H1 (cell line): ENCODE results near the gene PRR5L. TPM values are rescaled to one million over a fixed set of nuclear protein-coding genes. Genes with fewer than 3 reads are reported as not detected.

ENCODE experiments used
- CTCF ChIA-PET: fragments of 300-600 bp; sonication (Branson Sonifier 250); formaldehyde crosslinking; loops from one replicate; lab custom pipeline; 2021; ENCODE audit not compliant: partially characterized antibody; lab: Charles Lee
- POLR2A ChIA-PET: fragments of 300-600 bp; sonication (Branson Sonifier 250); formaldehyde crosslinking; loops from one replicate; lab custom pipeline; 2021; ENCODE audit warnings: inconsistent platforms; ENCODE audit not compliant: partially characterized antibody; lab: Charles Lee
- DNase-seq, 2 experiments: peaks; one replicate each; pipeline versions ENCODE4 v3.0.0 to v3.0.0-alpha.2; 2010 to 2022; ENCODE audit warnings: low spot score in 2 of 2, low read depth in 1 of 2, mixed read lengths in 1 of 2
- FAIRE-seq: peaks from 2 replicates; lab custom pipeline; 2011; peaks lifted over from hg19 to GRCh38; lab: Jason Lieb, UNC
- H2AFZ ChIP-seq: 2 replicates; pipeline ENCODE4 v1.8.1; 2012; ENCODE audit warnings: low read length, inconsistent platforms
- H2AK5ac ChIP-seq: 2 replicates; pipeline ENCODE4 v1.6.1; 2013; ENCODE audit warnings: low read depth, low read length
- H2BK120ac ChIP-seq: replicated peaks from 2 replicates; pipeline ENCODE3; 2013; ENCODE audit warnings: low read depth, low read length, inconsistent platforms
- H2BK12ac ChIP-seq: 2 replicates; pipeline ENCODE4 v1.6.1; 2013; ENCODE audit warnings: low read depth, low read length
- H2BK15ac ChIP-seq: 2 replicates; pipeline ENCODE4 v1.6.1; 2013; ENCODE audit warnings: low read length
- H2BK20ac ChIP-seq: 2 replicates; pipeline ENCODE4 v1.6.1; 2013; ENCODE audit warnings: low read length
- H2BK5ac ChIP-seq: 2 replicates; pipeline ENCODE4 v1.6.1; 2013; ENCODE audit warnings: low read depth, low read length
- H3K14ac ChIP-seq: 2 replicates; pipeline ENCODE4 v1.6.1; 2013; ENCODE audit warnings: inconsistent platforms; ENCODE audit not compliant: insufficient read length
- H3K18ac ChIP-seq: 2 replicates; pipeline ENCODE4 v1.6.1; 2013; ENCODE audit warnings: low read length; ENCODE audit errors: extremely low read depth
- H3K23ac ChIP-seq: 2 replicates; pipeline ENCODE4 v1.6.1; 2013; ENCODE audit warnings: inconsistent platforms; ENCODE audit not compliant: insufficient read length
- H3K23me2 ChIP-seq: 2 replicates; pipeline ENCODE4 v1.6.1; 2013; ENCODE audit warnings: low read depth, low read length
- H3K27ac ChIP-seq: 2 replicates; pipeline ENCODE4 v1.6.1; 2011; ENCODE audit warnings: low read depth, low read length, inconsistent platforms
- H3K27me3 ChIP-seq, 4 experiments: replicated peaks in 1 of 4; 1 replicate in 1 of 4; 2 replicates in 3 of 4; pipeline versions ENCODE4 v1.6.1 to v1.8.1; 2011 to 2013; ENCODE audit warnings: low read length in 3 of 4, mild to moderate bottlenecking in 3 of 4, inconsistent platforms in 2 of 4, mixed read lengths in 2 of 4, moderate library complexity in 1 of 4; ENCODE audit not compliant: control insufficient read depth in 3 of 4, insufficient read depth in 3 of 4; ENCODE audit errors: extremely low read depth in 1 of 4
- H3K36me3 ChIP-seq, 4 experiments: 2 replicates each; pipeline versions ENCODE4 v1.6.1 to v1.8.1; 2011 to 2013; ENCODE audit warnings: mild to moderate bottlenecking in 4 of 4, low read length in 3 of 4, moderate library complexity in 2 of 4, control low read depth in 1 of 4, inconsistent platforms in 1 of 4; ENCODE audit not compliant: insufficient read depth in 4 of 4, control insufficient read depth in 2 of 4
- H3K4ac ChIP-seq: replicated peaks from 2 replicates; pipeline ENCODE3; 2013; ENCODE audit warnings: low read length, low read depth, mixed read lengths, inconsistent platforms; ENCODE audit not compliant: insufficient read length
- H3K4me1 ChIP-seq, 4 experiments: replicated peaks in 1 of 4; 1 replicate in 1 of 4; 2 replicates in 3 of 4; pipeline versions ENCODE4 v1.6.1 to v1.8.1; 2011 to 2013; ENCODE audit warnings: low read length in 3 of 4, inconsistent platforms in 2 of 4, mixed read lengths in 1 of 4; ENCODE audit not compliant: insufficient read depth in 4 of 4, control insufficient read depth in 3 of 4
- H3K4me2 ChIP-seq, 2 experiments: 2 replicates each; pipeline versions ENCODE4 v1.6.1 to v1.8.1; 2011 to 2013; ENCODE audit warnings: low read depth in 2 of 2, low read length in 2 of 2, control low read depth in 1 of 2, inconsistent platforms in 1 of 2, mild to moderate bottlenecking in 1 of 2; ENCODE audit not compliant: insufficient read depth in 1 of 2
- H3K4me3 ChIP-seq, 4 experiments: fragments of 200-600, 300-600 bp in 1 of 4; sonication (generic), shearing (Covaris generic), sonication (Bioruptor Twin) in 1 of 4; 2 replicates each; pipeline versions ENCODE4 v1.5.1 to v1.8.1; 2011 to 2016; ENCODE audit warnings: low read length in 4 of 4, low read depth in 3 of 4, control low read depth in 2 of 4, inconsistent platforms in 2 of 4, mild to moderate bottlenecking in 2 of 4, mixed read lengths in 1 of 4, moderate library complexity in 1 of 4; ENCODE audit not compliant: insufficient read depth in 2 of 4; ENCODE audit errors: extremely low read depth in 1 of 4
- H3K56ac ChIP-seq: replicated peaks from 2 replicates; pipeline ENCODE3; 2013; ENCODE audit warnings: low read depth, mild to moderate bottlenecking, mixed read lengths, low read length, inconsistent platforms; ENCODE audit not compliant: insufficient read length
- H3K79me1 ChIP-seq: 2 replicates; pipeline ENCODE4 v1.6.1; 2013; ENCODE audit warnings: low read depth, low read length, control low read depth
- H3K79me2 ChIP-seq, 2 experiments: 2 replicates each; pipeline versions ENCODE4 v1.6.1 to v1.8.1; 2012 to 2013; ENCODE audit warnings: low read length in 2 of 2, mild to moderate bottlenecking in 2 of 2, inconsistent platforms in 1 of 2; ENCODE audit not compliant: insufficient read depth in 2 of 2, control insufficient read depth in 1 of 2
- H3K9ac ChIP-seq, 4 experiments: replicated peaks in 1 of 4; 1 replicate in 1 of 4; 2 replicates in 3 of 4; pipeline versions ENCODE4 v1.6.1 to v1.8.1; 2011 to 2013; ENCODE audit warnings: low read depth in 3 of 4, low read length in 3 of 4, control low read depth in 2 of 4, mild to moderate bottlenecking in 2 of 4, moderate library complexity in 2 of 4, inconsistent platforms in 1 of 4; ENCODE audit errors: extremely low read depth in 1 of 4
- H3K9me3 ChIP-seq, 2 experiments: 2 replicates each; pipeline versions ENCODE4 v1.6.1 to v1.8.1; 2012 to 2013; ENCODE audit warnings: mild to moderate bottlenecking in 2 of 2, moderate library complexity in 2 of 2, control low read depth in 1 of 2, inconsistent platforms in 1 of 2, low read depth in 1 of 2, low read length in 1 of 2, mixed read lengths in 1 of 2; ENCODE audit not compliant: insufficient read depth in 2 of 2
- H4K20me1 ChIP-seq, 2 experiments: replicated peaks in 1 of 2; 2 replicates each; pipeline versions ENCODE3 to v1.8.1; 2011 to 2013; ENCODE audit warnings: inconsistent platforms in 2 of 2, low read length in 2 of 2, mild to moderate bottlenecking in 1 of 2; ENCODE audit not compliant: insufficient read depth in 2 of 2, control insufficient read depth in 1 of 2
- H4K5ac ChIP-seq: 2 replicates; pipeline ENCODE4 v1.6.1; 2013; ENCODE audit warnings: low read length, low read depth, mixed read lengths, inconsistent platforms; ENCODE audit not compliant: insufficient read length
- H4K8ac ChIP-seq: 2 replicates; pipeline ENCODE4 v1.8.0; 2013; ENCODE audit warnings: mild to moderate bottlenecking, moderate library complexity, low read length, inconsistent platforms; ENCODE audit not compliant: insufficient read depth; ENCODE audit errors: extremely low read depth
- H4K91ac ChIP-seq: replicated peaks from 2 replicates; pipeline ENCODE3; 2013; ENCODE audit warnings: low read length, mixed read lengths, inconsistent platforms; ENCODE audit not compliant: insufficient read length
- CBX8 ChIP-seq: fragments of 300-800, 300-1000 bp; sonication (generic); IDR thresholded peaks from 2 replicates; pipeline ENCODE4 v1.7.1; 2016; ENCODE audit warnings: low read depth, low read length, borderline replicate concordance
- RAD21 ChIP-seq, 2 experiments: IDR thresholded peaks in 1 of 2; conservative IDR thresholded peaks in 1 of 2; 2 replicates each; pipeline ENCODE4 v1.6.1; 2011; ENCODE audit warnings: low read depth in 2 of 2, low read length in 2 of 2, improper control_type of control experiment in 1 of 2, inconsistent platforms in 1 of 2, mild to moderate bottlenecking in 1 of 2, moderate library complexity in 1 of 2
- SP4 ChIP-seq: IDR thresholded peaks from 2 replicates; pipeline ENCODE4 v1.6.1; 2012; ENCODE audit warnings: low read length, inconsistent platforms
- TCF12 ChIP-seq: IDR thresholded peaks from 2 replicates; pipeline ENCODE4 v1.6.1; 2011; ENCODE audit warnings: low read depth, mild to moderate bottlenecking, low read length
- WGBS, 2 experiments: shearing (Covaris generic) in 1 of 2; methylation state at CpG; one replicate each; pipeline versions ENCODE4 v1.1.6 to v1.1.7; 2013 to 2015; ENCODE audit warnings: low lambda C conversion rate in 2 of 2, mixed read lengths in 2 of 2, inconsistent platforms in 1 of 2, low coverage in 1 of 2, missing lambda C conversion rate in 1 of 2; ENCODE audit not compliant: insufficient replicate concordance in 2 of 2, insufficient coverage in 1 of 2, insufficient read length in 1 of 2; ENCODE audit errors: extremely low coverage in 1 of 2, missing lambda C conversion rate in 1 of 2; 5-methylcytosine and 5-hydroxymethylcytosine counted together
- polyA plus RNA-seq, 7 experiments: library from polyadenylated mRNA; depleted of rRNA in 3 of 7; stranded (reverse) in 5 of 7; unstranded in 2 of 7; fragments of >200 nt in 5 of 7; fragments of 200-250 nt in 2 of 7; gene quantifications; 1 replicate in 5 of 7; 2 replicates in 1 of 7; 4 replicates in 1 of 7; pipeline versions ENCODE4 v1.2.1 to v1.2.3, GENCODE V29; 2011 to 2013; ENCODE audit warnings: missing spikeins in 2 of 7, mixed read lengths in 2 of 7
- total RNA-seq: library from RNA; stranded (reverse); fragmentation: NEBNext Ultra II Directional; extraction: Animal tissue kit (Norgen Biotek cat#: 25700); gene quantifications from 2 replicates; pipeline ENCODE4 v1.2.1, GENCODE V29; 2021
- TF ChIP-seq, protein P1 (sequence below), 3 experiments: IDR thresholded peaks; 1 replicate in 2 of 3; 2 replicates in 1 of 3; pipeline versions ENCODE4 v1.5.1 to v1.6.1; 2011; ENCODE audit warnings: low read length in 3 of 3, mild to moderate bottlenecking in 3 of 3, inconsistent platforms in 2 of 3, low read depth in 1 of 3, moderate library complexity in 1 of 3; ENCODE audit not compliant: insufficient read depth in 1 of 3; ENCODE audit errors: control extremely low read depth in 1 of 3

Gene PRR5L
- total and polyA plus RNA-seq, 2 of the 8 experiments (the other 6 are each of a cell fraction or from before 2014, with no cell fraction given), result 6.6 to 10.1 TPM

DNA sequence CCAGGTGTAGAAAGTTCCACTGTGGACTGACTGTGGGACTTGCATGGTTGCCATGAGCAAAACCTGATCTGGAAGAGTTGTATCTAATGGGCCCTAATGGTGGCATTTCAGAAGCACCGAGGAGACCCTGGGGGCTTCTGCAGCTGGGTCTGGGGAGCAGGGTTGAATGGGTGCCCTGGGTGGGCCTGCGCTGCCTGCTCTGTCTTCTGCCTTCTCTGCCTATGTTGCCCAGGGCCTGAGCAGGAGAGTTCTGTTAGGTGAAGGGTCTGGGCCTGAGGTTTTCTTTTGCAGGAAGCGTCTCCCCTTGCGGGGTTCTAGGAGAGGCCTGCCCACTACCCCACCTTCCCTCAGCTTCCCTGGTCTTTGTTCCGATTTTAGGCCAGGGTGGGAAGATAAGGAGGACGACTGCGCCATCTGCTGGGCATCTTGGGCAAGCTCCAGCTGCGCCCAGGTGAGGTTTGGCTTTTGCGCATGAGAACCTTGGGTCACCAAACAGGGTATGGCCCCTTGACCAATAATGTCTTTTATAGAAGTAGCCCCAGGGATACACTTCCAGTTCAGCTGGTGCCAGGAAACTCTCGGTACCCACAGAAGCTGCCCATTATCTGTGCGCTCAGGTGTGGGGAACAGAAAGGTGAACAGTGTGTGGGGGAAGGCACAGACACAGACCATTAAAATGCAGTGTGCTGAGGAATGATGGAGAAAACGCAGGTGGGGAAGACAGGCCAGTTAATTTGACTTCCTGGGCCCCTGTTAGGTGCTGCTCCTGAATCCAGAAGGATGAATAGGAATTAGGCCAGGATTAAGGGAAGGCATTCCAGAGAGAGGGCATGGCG, 30.1 kb upstream of the PRR5L start:
- H3K27me3 ChIP-seq, result 0 out of 7 replicates have a peak, but pooled peaks cover 0 to 2% (median 0%) of the 10 kb centered on the region in 4 experiments
- H3K9me3 ChIP-seq, result no peaks in the 10 kb centered on the region
- no peak overlapping the region; the same call in 1 of the 2 replicates for H4K8ac ChIP-seq
- H2BK120ac ChIP-seq, result no peak overlapping the region
- no peaks in the 10 kb centered on the region for H3K79me1 ChIP-seq
- H2AFZ ChIP-seq, result peak overlapping the region; percentile 79
- no peak overlapping the region for H2BK20ac ChIP-seq
- FAIRE-seq (peak; percentile 93), DNase-seq (peak; percentile 69 to 88)
- no peaks in the 10 kb centered on the region for H3K36me3 ChIP-seq
- H4K5ac ChIP-seq, result no peak overlapping the region
- no peak overlapping the region for H3K4me3 ChIP-seq
- no peak overlapping the region for H3K56ac ChIP-seq
- CTCF ChIA-PET, result interaction anchor here (0.7 to 6.5 kb wide), 54 partner anchors 8 to 779 kb away, joined by 3 to 53 read pairs (median 4); no protein-coding TSS in a partner anchor
- H3K18ac ChIP-seq, result peak overlapping the region; percentile 36
- 39% methylated on average over 10 of the region's 13 CpGs; no CpG with 5 or more reads in 1 of the 2 experiments for WGBS, 2 experiments
- H3K4ac ChIP-seq, result no peak overlapping the region
- no peak overlapping the region for H3K27ac ChIP-seq
- no peaks in the 10 kb centered on the region for H3K79me2 ChIP-seq
- POLR2A ChIA-PET, result no interaction called here
- no peak overlapping the region for H3K14ac ChIP-seq
- H2AK5ac ChIP-seq, result no peak overlapping the region
- H4K91ac ChIP-seq, result peak overlapping the region; percentile 63
- no peaks in the 10 kb centered on the region for H4K20me1 ChIP-seq
- H2BK5ac ChIP-seq, result no peak overlapping the region
- peaks cover 0 to 1% (median 0%) of the 10 kb centered on the region in 4 experiments; a peak in 1 of 7 replicates for H3K4me1 ChIP-seq
- no peak overlapping the region for H2BK15ac ChIP-seq
- no peaks in the 10 kb centered on the region for H3K23me2 ChIP-seq
- 0 out of 2 replicates have a peak overlapping the region, but pooled peaks have one; percentile 46 for H2BK12ac ChIP-seq
- TF ChIP-seq, protein P1, sequence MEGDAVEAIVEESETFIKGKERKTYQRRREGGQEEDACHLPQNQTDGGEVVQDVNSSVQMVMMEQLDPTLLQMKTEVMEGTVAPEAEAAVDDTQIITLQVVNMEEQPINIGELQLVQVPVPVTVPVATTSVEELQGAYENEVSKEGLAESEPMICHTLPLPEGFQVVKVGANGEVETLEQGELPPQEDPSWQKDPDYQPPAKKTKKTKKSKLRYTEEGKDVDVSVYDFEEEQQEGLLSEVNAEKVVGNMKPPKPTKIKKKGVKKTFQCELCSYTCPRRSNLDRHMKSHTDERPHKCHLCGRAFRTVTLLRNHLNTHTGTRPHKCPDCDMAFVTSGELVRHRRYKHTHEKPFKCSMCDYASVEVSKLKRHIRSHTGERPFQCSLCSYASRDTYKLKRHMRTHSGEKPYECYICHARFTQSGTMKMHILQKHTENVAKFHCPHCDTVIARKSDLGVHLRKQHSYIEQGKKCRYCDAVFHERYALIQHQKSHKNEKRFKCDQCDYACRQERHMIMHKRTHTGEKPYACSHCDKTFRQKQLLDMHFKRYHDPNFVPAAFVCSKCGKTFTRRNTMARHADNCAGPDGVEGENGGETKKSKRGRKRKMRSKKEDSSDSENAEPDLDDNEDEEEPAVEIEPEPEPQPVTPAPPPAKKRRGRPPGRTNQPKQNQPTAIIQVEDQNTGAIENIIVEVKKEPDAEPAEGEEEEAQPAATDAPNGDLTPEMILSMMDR (IDR thresholded peaks at IDR 0.05; ENCODE audit: control extremely low read depth in 1 of 3, insufficient read depth in 1 of 3, low read depth in 1 of 3, low read length in 3 of 3), result peak; percentile 92 to 95 (median 94)
- TF ChIP-seq SP4 (no peak), TCF12 (peak; percentile 6; the same call in 1 of the 2 replicates), RAD21 (IDR thresholded peaks at IDR 0.05 in 1 of 2, conservative IDR thresholded peaks at IDR 0.05 in 1 of 2; ENCODE audit: low read depth in 2 of 2, low read length in 2 of 2) (peak; percentile 96 to 97), CBX8 (no peak)
- no peak overlapping the region for H3K4me2 ChIP-seq
- H3K23ac ChIP-seq, result no peak overlapping the region
- H3K9ac ChIP-seq, result no peak overlapping the region
